PC-3 (cell line): ENCODE results near the gene OXGR1. TPM values are rescaled to one million over a fixed set of nuclear protein-coding genes. Genes with fewer than 3 reads are reported as not detected.

Source experiments
- ATAC-seq: fragments of 200-7000 bp; cut with Tn5 transposase; 2 replicates; pipeline ENCODE4 v1.9.1; 2020; ENCODE audit warnings: mild to moderate bottlenecking, moderate library complexity
- Bru-seq: library from RNA; stranded (reverse); fragments of 400-500 nt; gene quantifications from one replicate; lab custom pipeline; 2021; lab: Mats Ljungman, UMichigan
- BruChase-seq, 2 experiments: library from RNA; stranded (reverse); fragments of 400-500 nt; gene quantifications; one replicate each; lab custom pipeline; 2021; lab: Mats Ljungman, UMichigan
- BruUV-seq: library from RNA; stranded (reverse); fragments of 400-500 nt; replicated peaks from 2 replicates; lab custom pipeline; 2021; lab: Mats Ljungman, UMichigan
- CTCF ChIA-PET: fragments of 300-600 bp; sonication (Branson Sonifier 250); formaldehyde crosslinking; loops from one replicate; lab custom pipeline; 2022; ENCODE audit warnings: antibody characterized with exemption; lab: Charles Lee
- POLR2A ChIA-PET: fragments of 300-600 bp; sonication (Branson Sonifier 250); formaldehyde crosslinking; loops from one replicate; lab custom pipeline; 2022; ENCODE audit warnings: antibody characterized with exemption; ENCODE audit not compliant: unreplicated experiment; lab: Charles Lee
- DNase-seq: peaks from one replicate; pipeline ENCODE4 v3.0.0-alpha.2; 2015
- H2AFZ ChIP-seq: fragments of 300-600 bp; sonication (generic); 2 replicates; pipeline ENCODE4 v1.6.0; 2016; ENCODE audit warnings: antibody characterized with exemption, low read length
- H3F3A ChIP-seq: fragments of 300-600 bp; sonication (generic); one replicate; pipeline ENCODE4 v1.6.0; 2017; ENCODE audit warnings: antibody characterized with exemption, low read length, control low read depth, mild to moderate bottlenecking; ENCODE audit not compliant: unreplicated experiment
- H3K27ac ChIP-seq: fragments of 300-600 bp; sonication (generic); 2 replicates; pipeline ENCODE4 v1.5.1; 2016; ENCODE audit warnings: mild to moderate bottlenecking, low read length
- H3K27me3 ChIP-seq: fragments of 300-600 bp; sonication (generic); 2 replicates; pipeline ENCODE4 v1.6.1; 2016; ENCODE audit warnings: low read length, mixed read lengths
- H3K36me3 ChIP-seq: fragments of 300-600 bp; sonication (generic); 2 replicates; pipeline ENCODE4 v1.6.1; 2016; ENCODE audit warnings: low read depth, mixed run types, low read length, mixed read lengths
- H3K4me1 ChIP-seq: fragments of 300-600 bp; sonication (generic); 2 replicates; pipeline ENCODE4 v1.5.1; 2016; ENCODE audit warnings: low read length; ENCODE audit not compliant: insufficient read depth
- H3K4me2 ChIP-seq: fragments of 300-600 bp; sonication (generic); 2 replicates; pipeline ENCODE4 v1.6.0; 2016; ENCODE audit warnings: low read length
- H3K4me3 ChIP-seq: fragments of 300-600 bp; sonication (generic); 2 replicates; pipeline ENCODE4 v1.5.1; 2016; ENCODE audit warnings: mild to moderate bottlenecking, low read length, mixed read lengths
- H3K79me2 ChIP-seq: fragments of 300-600 bp; sonication (generic); 2 replicates; pipeline ENCODE4 v1.6.1; 2017; ENCODE audit warnings: low read length, mixed read lengths
- H3K9ac ChIP-seq: fragments of 300-600 bp; sonication (generic); 2 replicates; pipeline ENCODE4 v1.6.0; 2016; ENCODE audit warnings: mild to moderate bottlenecking, low read length
- H3K9me2 ChIP-seq: fragments of 300-600 bp; sonication (generic); replicated peaks from 2 replicates; pipeline ENCODE4 v1.6.1; 2016; ENCODE audit warnings: mixed run types, low read length, mixed read lengths
- H3K9me3 ChIP-seq: fragments of 300-600 bp; sonication (generic); 2 replicates; pipeline ENCODE4 v1.6.1; 2016; ENCODE audit warnings: low read length, mixed read lengths
- H4K20me1 ChIP-seq: fragments of 300-600 bp; sonication (generic); 2 replicates; pipeline ENCODE4 v1.6.1; 2016; ENCODE audit warnings: low read length, mixed read lengths
- CTCF ChIP-seq: fragments of 300-600 bp; sonication (generic); conservative IDR thresholded peaks from 2 replicates; pipeline ENCODE4 v1.5.1; 2017; ENCODE audit warnings: antibody characterized with exemption, low read depth, mild to moderate bottlenecking, low read length
- EZH2 ChIP-seq: fragments of 300-600 bp; sonication (generic); IDR thresholded peaks from one replicate; pipeline ENCODE4 v1.6.1; 2017; ENCODE audit warnings: antibody characterized with exemption, mild to moderate bottlenecking, low read length; ENCODE audit not compliant: unreplicated experiment
- EZH2phosphoT487 ChIP-seq: fragments of 300-600 bp; sonication (generic); IDR thresholded peaks from 2 replicates; pipeline ENCODE4 v1.6.1; 2018; ENCODE audit warnings: mild to moderate bottlenecking, antibody characterized with exemption, low read length, borderline replicate concordance
- intact Hi-C: fragments of 100-400 bp; cut with micrococcal nuclease; formaldehyde crosslinking; loops from 2 replicates; pipeline ENCODE4 v1.9.0; 2023
- long read RNA-seq: library from polyadenylated mRNA; unstranded; transcript quantifications from one replicate; pipeline ENCODE4 v2.0.0, GENCODE V29; 2021; ENCODE audit not compliant: unreplicated experiment
- total RNA-seq: library from RNA; depleted of rRNA; stranded (reverse); fragments of >200 nt; gene quantifications from 2 replicates; pipeline ENCODE4 v1.2.3, GENCODE V29; 2014; rRNA removed

The OXGR1 gene
- total RNA-seq (not detected in 2 replicates), Bru-seq, nascent RNA (not detected), BruChase-seq, experiment 1, labeled RNA remaining after a 6-hour chase (not detected), BruChase-seq, experiment 2, labeled RNA remaining after a 2-hour chase (not detected)
- long read RNA-seq: 0 reads

- H4K20me1 ChIP-seq: no peaks in the 10 kb centered on the region
- no TSS peak for BruUV-seq
- H3K27me3 ChIP-seq: peaks cover 59% of the 10 kb centered on the region
- no peak for TF ChIP-seq EZH2
- TF ChIP-seq EZH2phosphoT487: no peak
- no peak for TF ChIP-seq CTCF
- POLR2A ChIA-PET: no interaction called here
- no peaks in the 10 kb centered on the region for H3K9me2 ChIP-seq
- intact Hi-C loops: no loop called here
- no peaks in the 10 kb centered on the region for H3K36me3 ChIP-seq
- no peak within 1 kb of the TSS for H3K27ac ChIP-seq
- CTCF ChIA-PET: no interaction called here
- H2AFZ ChIP-seq: no peak within 1 kb of the TSS
- DNase-seq (no peak), ATAC-seq (no peak)
- no peaks in the 10 kb centered on the region for H3K4me1 ChIP-seq
- no peak within 1 kb of the TSS for H3K9ac ChIP-seq
- no peak within 1 kb of the TSS for H3K4me3 ChIP-seq
- no peaks in the 10 kb centered on the region for H3K9me3 ChIP-seq
- no peak within 1 kb of the TSS for H3K4me2 ChIP-seq
- H3F3A ChIP-seq: no peaks in the 10 kb centered on the region
- H3K79me2 ChIP-seq: no peaks in the 10 kb centered on the region
Observed at GRCh38 chr13:96994017-96994857, at the start of gene OXGR1. Gene OXGR1 (minus strand): TSS chr13:96994476. CDS start chr13:96987759, 6,717 bp downstream.

GRCh38 chr13:97043302-97043701 lies 49.0 kb upstream of the OXGR1 start:
- no peaks in the 10 kb centered on the region for H3F3A ChIP-seq
- TF ChIP-seq CTCF (no peak), EZH2 (no peak), EZH2phosphoT487 (no peak)
- no peak overlapping the region for H3K4me2 ChIP-seq
- H3K4me3 ChIP-seq: no peak overlapping the region
- no peaks in the 10 kb centered on the region for H3K4me1 ChIP-seq
- no peak overlapping the region for H3K27ac ChIP-seq
- H3K9me3 ChIP-seq: no peaks in the 10 kb centered on the region
- H3K36me3 ChIP-seq: no peaks in the 10 kb centered on the region
- DNase-seq (no peak), ATAC-seq (no peak)
- BruUV-seq: no TSS peak
- no peaks in the 10 kb centered on the region for H4K20me1 ChIP-seq
- no peaks in the 10 kb centered on the region for H3K27me3 ChIP-seq
- no peaks in the 10 kb centered on the region for H3K79me2 ChIP-seq
- H3K9me2 ChIP-seq: no peaks in the 10 kb centered on the region
- ChIA-PET CTCF (no interaction called here), POLR2A (no interaction called here)
- intact Hi-C loops: no loop called here
- H2AFZ ChIP-seq: no peak overlapping the region
- no peak overlapping the region for H3K9ac ChIP-seq
